Gastroesophageal sphincter (tissue), 3 donors: Measurements from ENCODE around the gene PPP1R16B.

Source experiments
- CTCF ChIP-seq, 4 experiments: fragments of 200-600 bp in 2 of 4; fragments of 450-650 bp in 2 of 4; sonication (generic) in 1 of 4; IDR thresholded peaks; one replicate each; pipeline ENCODE4 v1.5.1; 2017 to 2019; ENCODE audit warnings: antibody characterized with exemption in 4 of 4, mild to moderate bottlenecking in 2 of 4, moderate library complexity in 2 of 4
- POLR2A ChIP-seq, 2 donors: fragments of 450-650 bp; IDR thresholded peaks; one replicate each; pipeline ENCODE4 v1.6.1; 2017; ENCODE audit warnings: antibody characterized with exemption in 2 of 2, mild to moderate bottlenecking in 2 of 2, moderate library complexity in 1 of 2
- POLR2AphosphoS5 ChIP-seq: sonication (generic); formaldehyde crosslinking; IDR thresholded peaks from one replicate; pipeline ENCODE4 v1.6.1; 2017; ENCODE audit warnings: antibody characterized with exemption

GRCh38 chr20:38812182-38812581 lies 6.7 kb downstream of the PPP1R16B start:
- no peak for TF ChIP-seq CTCF (IDR thresholded peaks at IDR 0.05)
- TF ChIP-seq POLR2A (IDR thresholded peaks at IDR 0.05) = no peak
- TF ChIP-seq POLR2AphosphoS5 = no peak
